ENCODE data around the gene ATF4. TPM values are rescaled to one million over a fixed set of nuclear protein-coding genes. Genes with fewer than 3 reads are reported as not detected.

Gene ATF4
- total and polyA plus RNA-seq, 2 of the 13 experiments (the other 11 are each of a cell fraction or from before 2014, with no cell fraction given) = 486 to 1,297 TPM

DNA sequence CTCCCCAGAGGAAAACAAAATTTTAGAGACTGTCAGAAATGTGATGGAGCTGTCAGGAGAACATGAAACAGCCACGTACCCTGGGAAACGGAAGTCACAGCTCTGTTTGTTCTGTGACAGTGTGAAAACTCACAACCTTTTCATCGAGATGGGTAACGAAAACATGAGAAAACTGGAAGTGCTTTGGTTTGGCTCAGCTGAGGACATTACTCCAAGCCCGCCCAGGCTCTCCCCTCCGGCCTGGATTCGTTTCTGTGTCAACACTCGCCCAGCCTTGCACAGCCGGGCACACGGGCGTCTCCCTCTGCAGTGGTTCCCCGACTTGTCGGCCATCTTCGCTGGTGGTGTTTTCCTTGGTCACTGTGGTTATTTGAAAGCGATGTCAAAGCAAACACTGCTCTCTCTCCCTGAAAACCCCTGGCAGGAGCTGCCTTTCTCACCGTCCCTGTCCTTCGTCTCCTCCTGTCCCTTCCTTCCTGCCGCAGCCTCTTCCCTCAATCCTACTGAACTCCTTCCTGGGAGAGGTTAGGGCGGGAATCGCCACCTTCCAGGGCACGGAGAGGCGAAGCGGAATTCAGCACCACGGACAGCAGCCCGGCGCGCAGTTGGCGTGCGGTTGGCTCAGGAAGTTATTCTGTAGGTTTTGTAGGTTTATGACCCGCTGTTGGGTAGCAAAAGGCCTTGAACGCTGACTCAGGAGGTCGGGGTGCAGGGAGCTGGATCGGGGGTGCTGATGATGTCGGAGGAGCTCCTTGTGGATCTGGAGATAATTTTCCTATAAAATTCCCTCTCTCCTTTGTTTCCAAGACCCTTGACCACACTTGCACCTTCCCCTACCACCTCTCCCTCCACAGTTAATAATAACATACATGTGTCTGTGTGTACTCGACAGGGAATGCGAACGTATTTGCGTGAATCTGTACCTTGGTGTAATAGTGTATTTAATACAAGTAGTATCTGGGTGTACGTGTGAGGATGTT is 25.3 kb downstream of the ATF4 start (continued):
- peak; percentile 82; the same call in 1 of the 2 replicates for TF ChIP-seq ZNF605 (CRISPR knock-in tag; IDR thresholded peaks at IDR 0.05)
- TF ChIP-seq PHF5A (CRISPR knock-in tag; IDR thresholded peaks at IDR 0.05; ENCODE audit: low read depth, unreplicated experiment) = peak; percentile 65
- TF ChIP-seq ZNF672 (CRISPR knock-in tag; IDR thresholded peaks at IDR 0.05) = no peak
- TF ChIP-seq, protein P1, sequence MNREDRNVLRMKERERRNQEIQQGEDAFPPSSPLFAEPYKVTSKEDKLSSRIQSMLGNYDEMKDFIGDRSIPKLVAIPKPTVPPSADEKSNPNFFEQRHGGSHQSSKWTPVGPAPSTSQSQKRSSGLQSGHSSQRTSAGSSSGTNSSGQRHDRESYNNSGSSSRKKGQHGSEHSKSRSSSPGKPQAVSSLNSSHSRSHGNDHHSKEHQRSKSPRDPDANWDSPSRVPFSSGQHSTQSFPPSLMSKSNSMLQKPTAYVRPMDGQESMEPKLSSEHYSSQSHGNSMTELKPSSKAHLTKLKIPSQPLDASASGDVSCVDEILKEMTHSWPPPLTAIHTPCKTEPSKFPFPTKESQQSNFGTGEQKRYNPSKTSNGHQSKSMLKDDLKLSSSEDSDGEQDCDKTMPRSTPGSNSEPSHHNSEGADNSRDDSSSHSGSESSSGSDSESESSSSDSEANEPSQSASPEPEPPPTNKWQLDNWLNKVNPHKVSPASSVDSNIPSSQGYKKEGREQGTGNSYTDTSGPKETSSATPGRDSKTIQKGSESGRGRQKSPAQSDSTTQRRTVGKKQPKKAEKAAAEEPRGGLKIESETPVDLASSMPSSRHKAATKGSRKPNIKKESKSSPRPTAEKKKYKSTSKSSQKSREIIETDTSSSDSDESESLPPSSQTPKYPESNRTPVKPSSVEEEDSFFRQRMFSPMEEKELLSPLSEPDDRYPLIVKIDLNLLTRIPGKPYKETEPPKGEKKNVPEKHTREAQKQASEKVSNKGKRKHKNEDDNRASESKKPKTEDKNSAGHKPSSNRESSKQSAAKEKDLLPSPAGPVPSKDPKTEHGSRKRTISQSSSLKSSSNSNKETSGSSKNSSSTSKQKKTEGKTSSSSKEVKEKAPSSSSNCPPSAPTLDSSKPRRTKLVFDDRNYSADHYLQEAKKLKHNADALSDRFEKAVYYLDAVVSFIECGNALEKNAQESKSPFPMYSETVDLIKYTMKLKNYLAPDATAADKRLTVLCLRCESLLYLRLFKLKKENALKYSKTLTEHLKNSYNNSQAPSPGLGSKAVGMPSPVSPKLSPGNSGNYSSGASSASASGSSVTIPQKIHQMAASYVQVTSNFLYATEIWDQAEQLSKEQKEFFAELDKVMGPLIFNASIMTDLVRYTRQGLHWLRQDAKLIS (CRISPR knock-in tag; IDR thresholded peaks at IDR 0.05) = no peak
- TF ChIP-seq HOXA5 (CRISPR knock-in tag; IDR thresholded peaks at IDR 0.05) = peak; percentile 99
- no peak for TF ChIP-seq NR2F6 (IDR thresholded peaks at IDR 0.05)
- peak; percentile 49; the same call in 1 of the 2 replicates for TF ChIP-seq NR2F6 (CRISPR knock-in tag; IDR thresholded peaks at IDR 0.05)
- no peak for TF ChIP-seq AGO2 (optimal IDR thresholded peaks at IDR 0.05; ENCODE audit: low read depth, low read length)
- TF ChIP-seq ZNF558 (CRISPR knock-in tag; IDR thresholded peaks at IDR 0.05; ENCODE audit: borderline replicate concordance) = peak; percentile 81; the same call in 1 of the 2 replicates
- TF ChIP-seq KAT2B (IDR thresholded peaks at IDR 0.05; ENCODE audit: borderline replicate concordance, low read depth, low read length) = no peak
- 0 out of 2 replicates have a peak, but pooled peaks have one; percentile 64 for TF ChIP-seq ZBTB3 (CRISPR knock-in tag; IDR thresholded peaks at IDR 0.05; ENCODE audit: borderline replicate concordance, low read depth)

All from HepG2 (cell line).